Vagina (tissue), 2 donors: Measurements from ENCODE around the gene ACAA1. TPM values are rescaled to one million over a fixed set of nuclear protein-coding genes. Genes with fewer than 3 reads are reported as not detected.
"Not testable (repeated sequence)": the region's sequence is repeated elsewhere in the genome, so short reads cannot be mapped to it uniquely, and the experiment has no call there.

ENCODE experiments used
- DNase-seq, 2 donors: peaks; one replicate each; pipeline ENCODE4 v3.0.0-alpha.2; 2017; ENCODE audit errors: extremely low spot score in 2 of 2
- H3K27ac ChIP-seq: fragments of 200-600 bp; sonication (generic); one replicate; pipeline ENCODE4 v1.5.1; 2019
- H3K27me3 ChIP-seq: fragments of 200-600 bp; sonication (generic); one replicate; pipeline ENCODE4 v1.5.1; 2019
- H3K36me3 ChIP-seq, 2 donors: fragments of 200-600 bp; sonication (generic); one replicate each; pipeline ENCODE4 v1.5.1; 2017 to 2019
- H3K4me1 ChIP-seq: fragments of 200-600 bp; sonication (generic); one replicate; pipeline ENCODE4 v1.5.1; 2019
- H3K4me3 ChIP-seq, 2 donors: fragments of 200-600 bp; sonication (generic); 1 replicate in 1 of 2; 2 replicates in 1 of 2; pipeline ENCODE4 v1.5.1; 2016 to 2019
- H3K9me3 ChIP-seq: fragments of 200-600 bp; sonication (generic); one replicate; pipeline ENCODE4 v1.5.1; 2019
- CTCF ChIP-seq, 3 experiments: fragments of 450-650 bp in 2 of 3; fragments of 200-600 bp in 1 of 3; sonication (generic) in 1 of 3; IDR thresholded peaks; one replicate each; pipeline ENCODE4 v1.5.1; 2017 to 2019; ENCODE audit warnings: antibody characterized with exemption in 3 of 3, mild to moderate bottlenecking in 2 of 3, moderate library complexity in 2 of 3
- POLR2A ChIP-seq, 2 donors: fragments of 450-650 bp; IDR thresholded peaks; one replicate each; pipeline ENCODE4 v1.6.1; 2017; ENCODE audit warnings: antibody characterized with exemption in 2 of 2, mild to moderate bottlenecking in 2 of 2, moderate library complexity in 2 of 2
- POLR2AphosphoS5 ChIP-seq, 2 donors: sonication (generic); formaldehyde crosslinking; IDR thresholded peaks; one replicate each; pipeline ENCODE4 v1.9.0; 2017; ENCODE audit warnings: antibody characterized with exemption in 2 of 2, mild to moderate bottlenecking in 2 of 2, low read depth in 1 of 2; ENCODE audit not compliant: insufficient read depth in 1 of 2
- intact Hi-C: fragments of 100-400 bp; cut with DNase I; formaldehyde crosslinking; loops from one replicate; pipeline ENCODE4 v1.15.1; 2023
- total RNA-seq: library from RNA; depleted of rRNA; stranded (reverse); fragments of >200 nt; gene quantifications from one replicate; pipeline ENCODE4 v1.2.3, GENCODE V29; 2016

The ACAA1 gene
- total RNA-seq, 1 donor from 2014 or later, result 53.0 TPM

- Histone ChIP-seq H3K4me1 (peaks cover 61% of the 10 kb centered on the region), H3K36me3 (peaks cover 0 to 28% of the 10 kb centered on the region in 2 donors), H3K27me3 (no peaks in the 10 kb centered on the region), H3K4me3 (peak overlapping the region; percentile 80 to 85), H3K9me3 (no peaks in the 10 kb centered on the region), H3K27ac (peak overlapping the region; percentile 63)
- no peak for DNase-seq
- intact Hi-C loops, result loop anchor here (10.0 kb wide), 2 partner anchors 208 to 318 kb away; partner anchors contain the start of genes ACVR2B and XYLB
- TF ChIP-seq CTCF (IDR thresholded peaks at IDR 0.05) (no peak), POLR2A (IDR thresholded peaks at IDR 0.05) (no peak), POLR2AphosphoS5 (IDR thresholded peaks at IDR 0.05; ENCODE audit: insufficient read depth in 1 of 2, low read depth in 1 of 2) (no peak)
These were observed 542 bp downstream of the ACAA1 start for GRCh38 chr3:38136393-38136776.

GRCh38 chr3:38135621-38136277, 1.2 kb downstream of the ACAA1 start:
- Histone ChIP-seq H3K4me3 (peak overlapping the region; percentile 80 to 85), H3K36me3 (peaks cover 0 to 27% of the 10 kb centered on the region in 2 donors), H3K4me1 (peaks cover 61% of the 10 kb centered on the region)
- not testable (repeated sequence) for DNase-seq, H3K27me3 ChIP-seq, H3K9me3 ChIP-seq, H3K27ac ChIP-seq
- intact Hi-C loops, result loop anchor here (10.0 kb wide), 2 partner anchors 209 to 319 kb away; partner anchors contain the start of genes ACVR2B and XYLB

GRCh38 chr3:38134517-38135143, 2.3 kb downstream of the ACAA1 start:
- H3K36me3 ChIP-seq, result peaks cover 0 to 35% of the 10 kb centered on the region in 2 donors
- H3K27ac ChIP-seq, H3K9me3 ChIP-seq, DNase-seq, H3K27me3 ChIP-seq, H3K4me3 ChIP-seq: not testable (repeated sequence)
- intact Hi-C loops, result loop anchor here (10.0 kb wide), 2 partner anchors 210 to 320 kb away; partner anchors contain the start of genes ACVR2B and XYLB
- peaks cover 51% of the 10 kb centered on the region for H3K4me1 ChIP-seq

GRCh38 chr3:38133557-38134405, 3.1 kb downstream of the ACAA1 start:
- intact Hi-C loops, result loop anchor here (10.0 kb wide), 2 partner anchors 211 to 321 kb away; partner anchors contain the start of genes ACVR2B and XYLB

GRCh38 chr3:38133209-38133556, 3.7 kb downstream of the ACAA1 start:
- H3K36me3 ChIP-seq, result peaks cover 0 to 49% of the 10 kb centered on the region in 2 donors
- TF ChIP-seq CTCF (IDR thresholded peaks at IDR 0.05) (no peak), POLR2AphosphoS5 (IDR thresholded peaks at IDR 0.05; ENCODE audit: insufficient read depth in 1 of 2, low read depth in 1 of 2) (no peak), POLR2A (IDR thresholded peaks at IDR 0.05) (no peak)
- H3K9me3 ChIP-seq, result no peaks in the 10 kb centered on the region
- peaks cover 42% of the 10 kb centered on the region for H3K4me1 ChIP-seq
- no peak for DNase-seq
- no peak overlapping the region for H3K4me3 ChIP-seq
- no peaks in the 10 kb centered on the region for H3K27me3 ChIP-seq
- H3K27ac ChIP-seq, result no peak overlapping the region
- intact Hi-C loops, result loop anchor here (10.0 kb wide), 2 partner anchors 212 to 322 kb away; partner anchors contain the start of genes ACVR2B and XYLB

More at GRCh38 chr3:38133557-38134405, 3.1 kb downstream of the ACAA1 start:
- Histone ChIP-seq H3K27me3 (no peaks in the 10 kb centered on the region), H3K9me3 (no peaks in the 10 kb centered on the region), H3K4me1 (peaks cover 44% of the 10 kb centered on the region), H3K4me3 (no peak overlapping the region), H3K36me3 (peaks cover 0 to 43% of the 10 kb centered on the region in 2 donors), H3K27ac (no peak overlapping the region)
- TF ChIP-seq POLR2AphosphoS5 (IDR thresholded peaks at IDR 0.05; ENCODE audit: insufficient read depth in 1 of 2, low read depth in 1 of 2) (no peak), CTCF (IDR thresholded peaks at IDR 0.05) (no peak), POLR2A (IDR thresholded peaks at IDR 0.05) (no peak)
- DNase-seq, result no peak
